Measurements from ENCODE around the gene LPGAT1. TPM values are rescaled to one million over a fixed set of nuclear protein-coding genes. Genes with fewer than 3 reads are reported as not detected.

Gene LPGAT1
- total and polyA plus RNA-seq, 2 of the 13 experiments (the other 11 are each of a cell fraction or from before 2014, with no cell fraction given), result 12.1 to 48.3 TPM

DNA sequence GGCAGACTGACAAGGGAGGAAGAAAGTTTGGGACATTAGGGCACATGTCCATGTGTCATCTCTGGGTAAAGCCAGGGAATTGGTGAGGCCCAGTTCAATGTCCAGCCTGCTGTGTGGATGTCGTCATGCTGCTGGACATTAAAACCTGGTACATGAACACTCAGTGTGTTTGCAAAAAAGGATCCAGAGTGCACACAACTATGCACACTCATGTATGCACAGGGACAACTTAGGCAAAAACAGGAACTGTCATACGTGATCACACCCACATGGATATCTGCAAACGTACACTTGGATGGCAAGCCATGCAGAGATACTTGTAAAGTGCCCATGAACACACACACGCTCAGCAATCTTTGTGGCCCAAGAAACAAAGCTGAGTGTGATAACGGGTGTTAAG is 107.3 kb downstream of the LPGAT1 start (continued):
- TF ChIP-seq, protein P1, sequence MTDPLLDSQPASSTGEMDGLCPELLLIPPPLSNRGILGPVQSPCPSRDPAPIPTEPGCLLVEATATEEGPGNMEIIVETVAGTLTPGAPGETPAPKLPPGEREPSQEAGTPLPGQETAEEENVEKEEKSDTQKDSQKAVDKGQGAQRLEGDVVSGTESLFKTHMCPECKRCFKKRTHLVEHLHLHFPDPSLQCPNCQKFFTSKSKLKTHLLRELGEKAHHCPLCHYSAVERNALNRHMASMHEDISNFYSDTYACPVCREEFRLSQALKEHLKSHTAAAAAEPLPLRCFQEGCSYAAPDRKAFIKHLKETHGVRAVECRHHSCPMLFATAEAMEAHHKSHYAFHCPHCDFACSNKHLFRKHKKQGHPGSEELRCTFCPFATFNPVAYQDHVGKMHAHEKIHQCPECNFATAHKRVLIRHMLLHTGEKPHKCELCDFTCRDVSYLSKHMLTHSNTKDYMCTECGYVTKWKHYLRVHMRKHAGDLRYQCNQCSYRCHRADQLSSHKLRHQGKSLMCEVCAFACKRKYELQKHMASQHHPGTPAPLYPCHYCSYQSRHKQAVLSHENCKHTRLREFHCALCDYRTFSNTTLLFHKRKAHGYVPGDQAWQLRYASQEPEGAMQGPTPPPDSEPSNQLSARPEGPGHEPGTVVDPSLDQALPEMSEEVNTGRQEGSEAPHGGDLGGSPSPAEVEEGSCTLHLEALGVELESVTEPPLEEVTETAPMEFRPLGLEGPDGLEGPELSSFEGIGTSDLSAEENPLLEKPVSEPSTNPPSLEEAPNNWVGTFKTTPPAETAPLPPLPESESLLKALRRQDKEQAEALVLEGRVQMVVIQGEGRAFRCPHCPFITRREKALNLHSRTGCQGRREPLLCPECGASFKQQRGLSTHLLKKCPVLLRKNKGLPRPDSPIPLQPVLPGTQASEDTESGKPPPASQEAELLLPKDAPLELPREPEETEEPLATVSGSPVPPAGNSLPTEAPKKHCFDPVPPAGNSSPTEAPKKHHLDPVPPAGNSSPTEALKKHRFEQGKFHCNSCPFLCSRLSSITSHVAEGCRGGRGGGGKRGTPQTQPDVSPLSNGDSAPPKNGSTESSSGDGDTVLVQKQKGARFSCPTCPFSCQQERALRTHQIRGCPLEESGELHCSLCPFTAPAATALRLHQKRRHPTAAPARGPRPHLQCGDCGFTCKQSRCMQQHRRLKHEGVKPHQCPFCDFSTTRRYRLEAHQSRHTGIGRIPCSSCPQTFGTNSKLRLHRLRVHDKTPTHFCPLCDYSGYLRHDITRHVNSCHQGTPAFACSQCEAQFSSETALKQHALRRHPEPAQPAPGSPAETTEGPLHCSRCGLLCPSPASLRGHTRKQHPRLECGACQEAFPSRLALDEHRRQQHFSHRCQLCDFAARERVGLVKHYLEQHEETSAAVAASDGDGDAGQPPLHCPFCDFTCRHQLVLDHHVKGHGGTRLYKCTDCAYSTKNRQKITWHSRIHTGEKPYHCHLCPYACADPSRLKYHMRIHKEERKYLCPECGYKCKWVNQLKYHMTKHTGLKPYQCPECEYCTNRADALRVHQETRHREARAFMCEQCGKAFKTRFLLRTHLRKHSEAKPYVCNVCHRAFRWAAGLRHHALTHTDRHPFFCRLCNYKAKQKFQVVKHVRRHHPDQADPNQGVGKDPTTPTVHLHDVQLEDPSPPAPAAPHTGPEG (CRISPR knock-in tag; IDR thresholded peaks at IDR 0.05), result no peak
- peak; percentile 62; the same call in 1 of the 2 replicates for TF ChIP-seq ZNF350 (CRISPR knock-in tag; IDR thresholded peaks at IDR 0.05; ENCODE audit: borderline replicate concordance, low read depth)
- TF ChIP-seq, protein P2, sequence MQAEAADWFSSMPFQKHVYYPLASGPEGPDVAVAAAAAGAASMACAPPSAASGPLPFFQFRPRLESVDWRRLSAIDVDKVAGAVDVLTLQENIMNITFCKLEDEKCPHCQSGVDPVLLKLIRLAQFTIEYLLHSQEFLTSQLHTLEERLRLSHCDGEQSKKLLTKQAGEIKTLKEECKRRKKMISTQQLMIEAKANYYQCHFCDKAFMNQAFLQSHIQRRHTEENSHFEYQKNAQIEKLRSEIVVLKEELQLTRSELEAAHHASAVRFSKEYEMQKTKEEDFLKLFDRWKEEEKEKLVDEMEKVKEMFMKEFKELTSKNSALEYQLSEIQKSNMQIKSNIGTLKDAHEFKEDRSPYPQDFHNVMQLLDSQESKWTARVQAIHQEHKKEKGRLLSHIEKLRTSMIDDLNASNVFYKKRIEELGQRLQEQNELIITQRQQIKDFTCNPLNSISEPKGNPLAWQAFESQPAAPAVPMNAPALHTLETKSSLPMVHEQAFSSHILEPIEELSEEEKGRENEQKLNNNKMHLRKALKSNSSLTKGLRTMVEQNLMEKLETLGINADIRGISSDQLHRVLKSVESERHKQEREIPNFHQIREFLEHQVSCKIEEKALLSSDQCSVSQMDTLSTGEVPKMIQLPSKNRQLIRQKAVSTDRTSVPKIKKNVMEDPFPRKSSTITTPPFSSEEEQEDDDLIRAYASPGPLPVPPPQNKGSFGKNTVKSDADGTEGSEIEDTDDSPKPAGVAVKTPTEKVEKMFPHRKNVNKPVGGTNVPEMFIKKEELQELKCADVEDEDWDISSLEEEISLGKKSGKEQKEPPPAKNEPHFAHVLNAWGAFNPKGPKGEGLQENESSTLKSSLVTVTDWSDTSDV (CRISPR knock-in tag; IDR thresholded peaks at IDR 0.05), result no peak
- TF ChIP-seq TCF7L2 (IDR thresholded peaks at IDR 0.05; ENCODE audit: low read depth, low read length), result no peak
- TF ChIP-seq, protein P3, sequence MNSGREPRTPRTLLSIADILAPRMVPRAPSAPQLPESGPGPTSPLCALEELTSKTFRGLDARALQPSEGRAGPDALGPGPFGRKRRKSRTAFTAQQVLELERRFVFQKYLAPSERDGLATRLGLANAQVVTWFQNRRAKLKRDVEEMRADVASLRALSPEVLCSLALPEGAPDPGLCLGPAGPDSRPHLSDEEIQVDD (CRISPR knock-in tag; IDR thresholded peaks at IDR 0.05; ENCODE audit: borderline replicate concordance), result no peak
- TF ChIP-seq ARNT (IDR thresholded peaks at IDR 0.05), result no peak

Measured in HepG2 (cell line).